HepG2 (cell line): ENCODE data around the gene NSUN6. TPM values are rescaled to one million over a fixed set of nuclear protein-coding genes. Genes with fewer than 3 reads are reported as not detected.

Source experiments
- ATAC-seq: fragments of 200-7000 bp; cut with Tn5 transposase; 3 replicates; pipeline ENCODE4 v1.9.1; 2020; ENCODE audit warnings: mild to moderate bottlenecking, moderate library complexity
- BruUV-seq: library from RNA; stranded (reverse); fragments of 400-500 nt; replicated peaks from 2 replicates; lab custom pipeline; 2021; lab: Mats Ljungman, UMichigan
- CTCF ChIA-PET: fragments of 300-600 bp; formaldehyde crosslinking; extraction: SDS; loops from one replicate; lab custom pipeline; 2021; ENCODE audit warnings: low total read pairs, inconsistent platforms, low intra/inter-chr PET ratio; lab: Yijun Ruan, JAX
- POLR2A ChIA-PET: fragments of 350-600 bp; sonication (Branson Sonifier 250); formaldehyde crosslinking; loops from one replicate; lab custom pipeline; 2020; ENCODE audit warnings: antibody characterized with exemption, inconsistent platforms; lab: Yijun Ruan, JAX
- DNase-seq: peaks from one replicate; pipeline ENCODE4 v3.0.0-alpha.2; 2015; ENCODE audit warnings: low spot score
- FAIRE-seq: peaks from 3 replicates; lab custom pipeline; 2011; peaks lifted over from hg19 to GRCh38; lab: Jason Lieb, UNC
- H2AFZ ChIP-seq: one replicate; pipeline ENCODE4 v1.6.1; 2011; ENCODE audit warnings: low read length, inconsistent platforms
- H3K27ac ChIP-seq: fragments of 300-600 bp; 3 replicates; pipeline ENCODE4 v1.8.0; 2011; ENCODE audit warnings: mixed run types, mild to moderate bottlenecking, mixed read lengths, low read length, inconsistent platforms; ENCODE audit not compliant: insufficient read depth; ENCODE audit errors: extremely low read length
- H3K27me3 ChIP-seq, 2 experiments: fragments of 200-600 bp in 1 of 2; 2 replicates in 1 of 2; 3 replicates in 1 of 2; pipeline versions ENCODE4 v1.6.0 to v1.8.0; 2011; ENCODE audit warnings: low read length in 2 of 2, mild to moderate bottlenecking in 2 of 2, moderate library complexity in 2 of 2, inconsistent platforms in 1 of 2; ENCODE audit not compliant: insufficient read depth in 2 of 2, control insufficient read depth in 1 of 2
- H3K36me3 ChIP-seq, 2 experiments: fragments of 200-600 bp in 1 of 2; replicated peaks in 1 of 2; 2 replicates in 1 of 2; 3 replicates in 1 of 2; pipeline versions ENCODE4 v1.5.1 to v1.8.0; 2011; ENCODE audit warnings: low read length in 2 of 2, inconsistent platforms in 1 of 2; ENCODE audit not compliant: insufficient read depth in 2 of 2, control insufficient read depth in 1 of 2
- H3K4me1 ChIP-seq: 2 replicates; pipeline ENCODE4 v1.5.1; 2012; ENCODE audit warnings: low read length, inconsistent platforms; ENCODE audit not compliant: insufficient read depth
- H3K4me2 ChIP-seq: 2 replicates; pipeline ENCODE4 v1.6.0; 2011; ENCODE audit warnings: low read depth, low read length, inconsistent platforms
- H3K4me3 ChIP-seq, 3 experiments: fragments of 200-600 bp in 1 of 3; sonication (generic), shearing (Covaris generic) in 1 of 3; replicated peaks in 1 of 3; 2 replicates each; pipeline ENCODE4 v1.5.1; 2011 to 2016; ENCODE audit warnings: low read length in 3 of 3, inconsistent platforms in 2 of 3, low read depth in 2 of 3, mild to moderate bottlenecking in 2 of 3, control low read depth in 1 of 3, mixed read lengths in 1 of 3; ENCODE audit not compliant: insufficient read depth in 1 of 3
- H3K79me2 ChIP-seq: one replicate; pipeline ENCODE4 v1.6.1; 2011; ENCODE audit warnings: low read length, inconsistent platforms; ENCODE audit not compliant: insufficient read depth
- H3K9ac ChIP-seq: 2 replicates; pipeline ENCODE4 v1.6.0; 2011; ENCODE audit warnings: mild to moderate bottlenecking, low read depth, low read length, inconsistent platforms; ENCODE audit not compliant: insufficient read depth
- H3K9me3 ChIP-seq: 2 replicates; pipeline ENCODE4 v1.5.1; 2012; ENCODE audit warnings: mild to moderate bottlenecking, low read length
- H4K20me1 ChIP-seq: 2 replicates; pipeline ENCODE4 v1.6.0; 2011; ENCODE audit warnings: inconsistent platforms, mild to moderate bottlenecking, low read length, moderate library complexity; ENCODE audit not compliant: insufficient read depth
- GATA4 ChIP-seq: sonication (generic); IDR thresholded peaks from 2 replicates; pipeline ENCODE4 v1.6.1; 2016; ENCODE audit warnings: antibody characterized with exemption, low read depth, borderline replicate concordance
- GATAD2A ChIP-seq: IDR thresholded peaks from 2 replicates; pipeline ENCODE4 v1.6.1; 2016
- JUNB ChIP-seq: sonication (generic); formaldehyde crosslinking; IDR thresholded peaks from 2 replicates; pipeline ENCODE4 v1.8.0; 2022; ENCODE audit warnings: missing genetic modification reagents, mild to moderate bottlenecking, borderline replicate concordance
- MTA1 ChIP-seq: sonication (generic); formaldehyde crosslinking; IDR thresholded peaks from 2 replicates; pipeline ENCODE4 v1.4.0; 2020; ENCODE audit warnings: missing genetic modification reagents, mild to moderate bottlenecking, borderline replicate concordance
- NR2C2 ChIP-seq: sonication (generic); formaldehyde crosslinking; IDR thresholded peaks from 2 replicates; pipeline ENCODE4 v1.4.0; 2020; ENCODE audit warnings: missing genetic modification reagents, mild to moderate bottlenecking, moderate library complexity, borderline replicate concordance
- PRDM15 ChIP-seq: sonication (generic); formaldehyde crosslinking; IDR thresholded peaks from 2 replicates; pipeline ENCODE4 v1.4.0; 2020; ENCODE audit warnings: missing genetic modification reagents
- ZNF326 ChIP-seq: sonication (generic); formaldehyde crosslinking; IDR thresholded peaks from 2 replicates; pipeline ENCODE4 v1.4.0; 2020; ENCODE audit warnings: missing genetic modification reagents, borderline replicate concordance
- ZNF451 ChIP-seq: sonication (generic); formaldehyde crosslinking; IDR thresholded peaks from 2 replicates; pipeline ENCODE4 v1.5.0; 2020; ENCODE audit warnings: mild to moderate bottlenecking, missing genetic modification reagents
- ZNF879 ChIP-seq: sonication (generic); formaldehyde crosslinking; IDR thresholded peaks from 2 replicates; pipeline ENCODE4 v1.8.1; 2023; ENCODE audit warnings: missing genetic modification reagents
- WGBS: methylation state at CpG from one replicate; pipeline ENCODE4 v1.1.6; 2017; ENCODE audit warnings: low lambda C conversion rate; 5-methylcytosine and 5-hydroxymethylcytosine counted together
- in situ Hi-C: cut with HindIII; loops from 2 replicates; pipeline ENCODE4 v1.10.0; 2017; ENCODE audit warnings: low pct_unique_long_range_greater_than_20kb; ENCODE audit not compliant: extremely low pct_ligation_motif_present
- intact Hi-C: fragments of 100-400 bp; cut with micrococcal nuclease; formaldehyde crosslinking; loops from one replicate; pipeline ENCODE4 v1.10.0; 2022; ENCODE audit not compliant: unreplicated experiment
- polyA plus RNA-seq, 8 experiments: library from polyadenylated mRNA; depleted of rRNA in 3 of 8; stranded (reverse) in 7 of 8; unstranded in 1 of 8; fragments of >200 nt; fragmentation: Illumina TruSeq in 4 of 8; extraction: Trizol in 4 of 8; gene quantifications; 2 replicates each; pipeline versions ENCODE4 v1.2.1 to v1.2.3, GENCODE V29; 2011 to 2016; ENCODE audit warnings: low read depth in 4 of 8, missing spikeins in 1 of 8, mixed read lengths in 1 of 8; ENCODE audit not compliant: insufficient read depth in 1 of 8
- total RNA-seq, 5 experiments: library from RNA; depleted of rRNA; stranded (reverse); fragments of >200 nt; fragmentation: Illumina TruSeq; extraction: Trizol; gene quantifications; 2 replicates each; pipeline ENCODE4 v1.2.3, GENCODE V29; 2016; ENCODE audit warnings: low read depth in 1 of 5

Gene NSUN6
- total and polyA plus RNA-seq, 2 of the 13 experiments (the other 11 are each of a cell fraction or from before 2014, with no cell fraction given), result 17.2 to 19.3 TPM

- TF ChIP-seq JUNB (0 out of 2 replicates have a peak, but pooled peaks have one; percentile 10), ZNF879 (CRISPR knock-in tag) (no peak), MTA1 (CRISPR knock-in tag) (no peak)
Measured at GRCh38 chr10:18572959-18573561, 78.3 kb downstream of the NSUN6 start (continued).

DNA sequence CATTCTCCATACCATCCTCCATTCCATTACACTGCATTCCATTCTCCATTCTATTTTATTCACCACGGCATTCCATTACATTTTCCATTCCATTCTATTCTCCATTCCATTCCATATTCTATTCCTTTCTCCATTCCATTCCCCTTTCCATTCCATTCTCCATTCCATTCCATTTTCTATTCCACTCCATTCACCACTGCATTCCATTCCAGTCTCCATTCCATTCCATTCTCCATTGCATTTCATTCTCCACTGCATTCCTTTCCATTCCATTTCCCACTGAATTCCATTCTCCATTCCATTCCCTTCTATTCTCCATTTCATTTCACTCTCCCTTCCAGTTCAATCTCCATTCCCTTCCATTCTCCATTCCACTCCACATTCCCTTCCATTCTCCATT is 79.6 kb downstream of the NSUN6 start:
- FAIRE-seq, result no peak
- peaks cover 0 to 2% of the 10 kb centered on the region in 2 experiments; a peak in 2 of 5 replicates for H3K36me3 ChIP-seq
- intact Hi-C loops (no loop called here), in situ Hi-C loops (no loop called here)
- H3K27me3 ChIP-seq, result no peaks in the 10 kb centered on the region
- no TSS peak for BruUV-seq
- H4K20me1 ChIP-seq, result no peaks in the 10 kb centered on the region
- H3K79me2 ChIP-seq, result no peaks in the 10 kb centered on the region
- 91% methylated on average over 1 of the region's 1 CpG for WGBS
- POLR2A ChIA-PET, result no interaction called here
- H3K9ac ChIP-seq, result no peak overlapping the region
- no peak for ATAC-seq
- CTCF ChIA-PET, result no interaction called here
- no peak for DNase-seq
- H3K9me3 ChIP-seq, result peaks cover 69% of the 10 kb centered on the region
- no peak overlapping the region for H3K27ac ChIP-seq
- no peak overlapping the region for H2AFZ ChIP-seq
- no peak overlapping the region for H3K4me3 ChIP-seq
- no peaks in the 10 kb centered on the region for H3K4me1 ChIP-seq
- no peak overlapping the region for H3K4me2 ChIP-seq
- TF ChIP-seq NR2C2 (CRISPR knock-in tag), result no peak
- no peak for TF ChIP-seq ZNF451 (CRISPR knock-in tag)
- TF ChIP-seq GATA4, result no peak
- peak; percentile 67; the same call in 1 of the 2 replicates for TF ChIP-seq PRDM15 (CRISPR knock-in tag)
- no peak for TF ChIP-seq ZNF326 (CRISPR knock-in tag)
- TF ChIP-seq GATAD2A, result no peak
